IMR-90 (cell line): ENCODE measurements around the gene NFIX.

Experiments used
- BHLHE40 ChIP-seq: fragments of 150-350 bp; IDR thresholded peaks from 2 replicates; pipeline ENCODE4 v1.6.1; 2016; ENCODE audit warnings: mild to moderate bottlenecking, low read depth, low read length
- FOS ChIP-seq: fragments of 150-350 bp; IDR thresholded peaks from 2 replicates; pipeline ENCODE4 v1.6.1; 2016; ENCODE audit warnings: low read depth, low read length
- MXI1 ChIP-seq: IDR thresholded peaks from 2 replicates; pipeline ENCODE4 v1.6.1; 2012; ENCODE audit warnings: low read depth, mild to moderate bottlenecking, low read length, moderate library complexity, borderline replicate concordance
- NFE2L2 ChIP-seq: fragments of 150-350 bp; IDR thresholded peaks from 2 replicates; pipeline ENCODE4 v1.6.1; 2016; ENCODE audit warnings: low read depth, mild to moderate bottlenecking, low read length
- POLR2A ChIP-seq: IDR thresholded peaks from 2 replicates; pipeline ENCODE4 v1.6.1; 2012; ENCODE audit warnings: mild to moderate bottlenecking, low read depth, low read length
- RAD21 ChIP-seq: IDR thresholded peaks from 2 replicates; pipeline ENCODE4 v1.6.1; 2012; ENCODE audit warnings: low read length, improper control_type of control experiment
- RCOR1 ChIP-seq: IDR thresholded peaks from 2 replicates; pipeline ENCODE4 v1.6.1; 2012; ENCODE audit warnings: mild to moderate bottlenecking, low read length, improper control_type of control experiment; ENCODE audit not compliant: insufficient replicate concordance
- TF ChIP-seq, protein P1 (sequence below): conservative IDR thresholded peaks from 2 replicates; pipeline ENCODE4 v1.5.1; 2012; ENCODE audit warnings: mild to moderate bottlenecking, low read depth, low read length, improper control_type of control experiment
- TF ChIP-seq, protein P2 (sequence below): fragments of 150-350 bp; IDR thresholded peaks from 2 replicates; pipeline ENCODE4 v1.6.1; 2017; ENCODE audit warnings: mild to moderate bottlenecking, antibody characterized with exemption, low read length, low read depth

DNA sequence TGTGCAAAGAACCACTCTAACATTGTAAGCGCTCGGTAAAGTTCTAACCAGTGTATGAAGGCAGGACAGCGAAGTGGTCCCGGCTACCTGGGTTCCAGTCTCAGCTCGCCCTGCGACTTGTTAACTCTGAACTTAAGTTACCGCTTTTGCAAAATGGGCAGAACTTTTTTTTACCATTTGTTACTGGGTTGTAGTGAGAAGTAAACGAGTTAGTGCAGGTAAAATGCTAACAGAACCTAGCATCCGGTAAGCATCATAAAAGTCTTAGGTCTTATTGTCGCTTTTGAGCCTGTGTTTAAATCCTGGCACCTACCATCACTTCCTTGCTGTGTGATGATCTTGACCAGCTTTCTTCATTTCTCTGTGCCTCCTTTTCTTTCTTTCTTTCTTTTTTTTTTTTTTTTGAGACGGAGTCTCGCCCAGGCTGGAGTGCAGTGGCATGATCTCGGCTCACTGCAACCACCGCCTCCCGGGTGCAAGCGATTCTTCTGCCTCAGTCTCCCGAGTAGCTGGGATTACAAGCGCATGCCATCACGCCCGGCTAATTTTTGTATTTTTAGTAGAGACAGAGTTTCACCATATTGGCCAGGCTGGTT lies 122.0 kb downstream of the NFIX start:
- TF ChIP-seq, protein P1, sequence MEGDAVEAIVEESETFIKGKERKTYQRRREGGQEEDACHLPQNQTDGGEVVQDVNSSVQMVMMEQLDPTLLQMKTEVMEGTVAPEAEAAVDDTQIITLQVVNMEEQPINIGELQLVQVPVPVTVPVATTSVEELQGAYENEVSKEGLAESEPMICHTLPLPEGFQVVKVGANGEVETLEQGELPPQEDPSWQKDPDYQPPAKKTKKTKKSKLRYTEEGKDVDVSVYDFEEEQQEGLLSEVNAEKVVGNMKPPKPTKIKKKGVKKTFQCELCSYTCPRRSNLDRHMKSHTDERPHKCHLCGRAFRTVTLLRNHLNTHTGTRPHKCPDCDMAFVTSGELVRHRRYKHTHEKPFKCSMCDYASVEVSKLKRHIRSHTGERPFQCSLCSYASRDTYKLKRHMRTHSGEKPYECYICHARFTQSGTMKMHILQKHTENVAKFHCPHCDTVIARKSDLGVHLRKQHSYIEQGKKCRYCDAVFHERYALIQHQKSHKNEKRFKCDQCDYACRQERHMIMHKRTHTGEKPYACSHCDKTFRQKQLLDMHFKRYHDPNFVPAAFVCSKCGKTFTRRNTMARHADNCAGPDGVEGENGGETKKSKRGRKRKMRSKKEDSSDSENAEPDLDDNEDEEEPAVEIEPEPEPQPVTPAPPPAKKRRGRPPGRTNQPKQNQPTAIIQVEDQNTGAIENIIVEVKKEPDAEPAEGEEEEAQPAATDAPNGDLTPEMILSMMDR: no peak
- no peak for TF ChIP-seq RCOR1
- no peak for TF ChIP-seq POLR2A
- TF ChIP-seq BHLHE40: no peak
- no peak for TF ChIP-seq MXI1
- TF ChIP-seq FOS: no peak
- TF ChIP-seq NFE2L2: no peak
- TF ChIP-seq, protein P2, sequence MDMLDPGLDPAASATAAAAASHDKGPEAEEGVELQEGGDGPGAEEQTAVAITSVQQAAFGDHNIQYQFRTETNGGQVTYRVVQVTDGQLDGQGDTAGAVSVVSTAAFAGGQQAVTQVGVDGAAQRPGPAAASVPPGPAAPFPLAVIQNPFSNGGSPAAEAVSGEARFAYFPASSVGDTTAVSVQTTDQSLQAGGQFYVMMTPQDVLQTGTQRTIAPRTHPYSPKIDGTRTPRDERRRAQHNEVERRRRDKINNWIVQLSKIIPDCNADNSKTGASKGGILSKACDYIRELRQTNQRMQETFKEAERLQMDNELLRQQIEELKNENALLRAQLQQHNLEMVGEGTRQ: no peak
- TF ChIP-seq RAD21: no peak
